Renal cortical epithelial cell (primary cell): ENCODE results near the gene NEURL2. TPM values are rescaled to one million over a fixed set of nuclear protein-coding genes. Genes with fewer than 3 reads are reported as not detected.

Experiments used
- DNase-seq: peaks from one replicate; pipeline ENCODE4 v3.0.0-alpha.2; 2011; ENCODE audit warnings: low read depth
- total RNA-seq: library from RNA; depleted of rRNA; stranded (reverse); fragments of >200 nt; gene quantifications from 2 replicates; pipeline ENCODE4 v1.2.3, GENCODE V29; 2014

Gene NEURL2
- total RNA-seq, 1 donor from 2014 or later = 3.3 TPM

- no peak for DNase-seq
These were observed 47.5 kb downstream of the NEURL2 start for GRCh38 chr20:45843506-45843905.

GRCh38 chr20:45842169-45842812 lies 48.7 kb downstream of the NEURL2 start:
- DNase-seq = no peak

- DNase-seq = no peak
These were observed 49.4 kb downstream of the NEURL2 start for GRCh38 chr20:45841407-45842129.

GRCh38 chr20:45840700-45841198 lies 50.3 kb downstream of the NEURL2 start:
- DNase-seq = no peak

Other genes with a start within 250 kb of the NEURL2 start
- gene WFDC11, start 221.0 kb downstream of the NEURL2 start, total RNA-seq = not detected in 2 replicates
- not detected in 2 replicates for gene WFDC13, start 189.2 kb downstream of the NEURL2 start, total RNA-seq
- not detected in 2 replicates for gene WFDC10B, start 186.2 kb downstream of the NEURL2 start, total RNA-seq
- not detected in 2 replicates for gene SPINT4, start 168.9 kb downstream of the NEURL2 start, total RNA-seq
- 0.50 and 3.5 TPM in 2 replicates for gene WFDC3, start 99.3 kb downstream of the NEURL2 start, total RNA-seq
- 13.3 and 14.2 TPM in 2 replicates for gene DNTTIP1, start 99.3 kb downstream of the NEURL2 start, total RNA-seq
- gene UBE2C, start 78.6 kb downstream of the NEURL2 start, total RNA-seq = 0.75 and 16.7 TPM in 2 replicates
- not detected in 2 replicates for gene TNNC2, start 63.9 kb downstream of the NEURL2 start, total RNA-seq
- 26.9 and 32.1 TPM in 2 replicates for gene SNX21, start 57.4 kb downstream of the NEURL2 start, total RNA-seq
- 32.1 and 35.7 TPM in 2 replicates for gene ACOT8, start 33.8 kb downstream of the NEURL2 start, total RNA-seq
- 4.3 and 5.9 TPM in 2 replicates for gene ZSWIM3, start 33.6 kb downstream of the NEURL2 start, total RNA-seq
- gene ZSWIM1, start 10.0 kb downstream of the NEURL2 start, total RNA-seq = 3.6 and 6.9 TPM in 2 replicates
- 0.85 and 1.0 TPM in 2 replicates for gene SPATA25, start 3.6 kb downstream of the NEURL2 start, total RNA-seq
- 20.7 and 64.2 TPM in 2 replicates for gene CTSA, start 127 bp upstream of the NEURL2 start, total RNA-seq
- 10.4 and 32.1 TPM in 2 replicates for gene PLTP, start 20.9 kb upstream of the NEURL2 start, total RNA-seq
- gene PCIF1, start 43.5 kb upstream of the NEURL2 start, total RNA-seq = 7.1 and 19.4 TPM in 2 replicates
- gene ZNF335, start 81.0 kb upstream of the NEURL2 start, total RNA-seq = 11.1 and 16.1 TPM in 2 replicates
- gene MMP9, start 117.7 kb upstream of the NEURL2 start, total RNA-seq = 0.87 TPM in 1 of 2 replicates, not detected in the other
- gene SLC12A5, start 138.0 kb upstream of the NEURL2 start, total RNA-seq = 0.17 and 0.55 TPM in 2 replicates
- gene NCOA5, start 198.8 kb upstream of the NEURL2 start, total RNA-seq = 6.1 and 25.3 TPM in 2 replicates
- 38.6 and 89.6 TPM in 2 replicates for gene CD40, start 227.1 kb upstream of the NEURL2 start, total RNA-seq